Endothelial cell of umbilical vein (primary cell): ENCODE data around the gene PARP8. TPM values are rescaled to one million over a fixed set of nuclear protein-coding genes. Genes with fewer than 3 reads are reported as not detected.

Source experiments
- BruUV-seq: library from RNA; stranded (reverse); fragments of 400-500 nt; replicated peaks from 2 replicates; lab custom pipeline; 2021; lab: Mats Ljungman, UMichigan
- CTCF ChIA-PET: fragments of 300-600, 350-600 bp; sonication (Branson Sonifier 250); formaldehyde crosslinking; loops from one replicate; lab custom pipeline; 2021; ENCODE audit warnings: antibody characterized with exemption, inconsistent platforms; lab: Charles Lee
- POLR2A ChIA-PET: fragments of 300-600, 350-600 bp; sonication (Branson Sonifier 250); formaldehyde crosslinking; loops from one replicate; lab custom pipeline; 2021; ENCODE audit warnings: antibody characterized with exemption, inconsistent platforms; lab: Charles Lee
- DNase-seq: peaks from one replicate; pipeline ENCODE4 v3.0.0-alpha.2; 2011; ENCODE audit warnings: low read depth, low spot score
- FAIRE-seq: peaks from 2 replicates; lab custom pipeline; 2011; peaks lifted over from hg19 to GRCh38; lab: Jason Lieb, UNC
- H2AFZ ChIP-seq: 2 replicates; pipeline ENCODE4 v1.6.0; 2012; ENCODE audit warnings: low read depth, low read length, control low read depth, inconsistent platforms
- H3K27ac ChIP-seq: 2 replicates; pipeline ENCODE4 v1.5.1; 2011; ENCODE audit warnings: low read depth, mild to moderate bottlenecking, control low read depth, low read length, moderate library complexity; ENCODE audit not compliant: insufficient read depth
- H3K27me3 ChIP-seq, 2 experiments: 2 replicates each; pipeline versions ENCODE4 v1.6.0 to v1.6.1; 2011; ENCODE audit warnings: low read length in 2 of 2, mixed read lengths in 1 of 2; ENCODE audit not compliant: control insufficient read depth in 2 of 2, insufficient read depth in 2 of 2
- H3K36me3 ChIP-seq, 2 experiments: 2 replicates in 1 of 2; 3 replicates in 1 of 2; pipeline ENCODE4 v1.5.1; 2011; ENCODE audit warnings: low read length in 2 of 2, mild to moderate bottlenecking in 1 of 2, moderate library complexity in 1 of 2; ENCODE audit not compliant: control insufficient read depth in 2 of 2, insufficient read depth in 2 of 2; ENCODE audit errors: extremely low read depth in 1 of 2
- H3K4me1 ChIP-seq: 3 replicates; pipeline ENCODE4 v1.5.1; 2011; ENCODE audit warnings: mild to moderate bottlenecking, low read length; ENCODE audit not compliant: control insufficient read depth, insufficient read depth; ENCODE audit errors: extremely low read depth
- H3K4me2 ChIP-seq: 2 replicates; pipeline ENCODE4 v1.6.1; 2011; ENCODE audit warnings: low read length, control low read depth, mixed read lengths; ENCODE audit not compliant: insufficient read depth
- H3K4me3 ChIP-seq, 3 experiments: fragments of 200-600 bp in 1 of 3; sonication (generic), shearing (Covaris generic) in 1 of 3; replicated peaks in 1 of 3; 2 replicates each; pipeline ENCODE4 v1.5.1; 2011 to 2016; ENCODE audit warnings: control low read depth in 3 of 3, low read length in 3 of 3, mild to moderate bottlenecking in 2 of 3, inconsistent platforms in 1 of 3, low read depth in 1 of 3, moderate library complexity in 1 of 3; ENCODE audit not compliant: insufficient read depth in 1 of 3
- H3K79me2 ChIP-seq: 2 replicates; pipeline ENCODE4 v1.6.0; 2012; ENCODE audit warnings: low read length, inconsistent platforms; ENCODE audit not compliant: control insufficient read depth, insufficient read depth
- H3K9ac ChIP-seq: replicated peaks from 2 replicates; pipeline ENCODE3; 2011; ENCODE audit warnings: low read length, control low read depth; ENCODE audit not compliant: insufficient read depth; ENCODE audit errors: extremely low read depth
- H3K9me1 ChIP-seq: replicated peaks from 3 replicates; pipeline ENCODE4 v1.6.0; 2011; ENCODE audit warnings: mild to moderate bottlenecking, low read length; ENCODE audit not compliant: control insufficient read depth, insufficient read depth; ENCODE audit errors: extremely low read depth
- H3K9me3 ChIP-seq: replicated peaks from 2 replicates; pipeline ENCODE4 v1.5.1; 2012; ENCODE audit warnings: low read length, inconsistent platforms; ENCODE audit not compliant: control insufficient read depth, insufficient read depth
- H4K20me1 ChIP-seq: replicated peaks from 2 replicates; pipeline ENCODE3; 2011; ENCODE audit warnings: mild to moderate bottlenecking, low read length; ENCODE audit not compliant: control insufficient read depth, insufficient read depth; ENCODE audit errors: extremely low read depth
- EZH2 ChIP-seq: IDR thresholded peaks from 2 replicates; pipeline ENCODE4 v1.6.1; 2012; ENCODE audit warnings: borderline replicate concordance, low read depth, mild to moderate bottlenecking, moderate library complexity, low read length, inconsistent platforms; ENCODE audit not compliant: severe bottlenecking
- FOS ChIP-seq: IDR thresholded peaks from 2 replicates; pipeline ENCODE4 v1.6.1; 2011; ENCODE audit warnings: mild to moderate bottlenecking, low read length, moderate library complexity, borderline replicate concordance; ENCODE audit not compliant: insufficient read depth
- GATA2 ChIP-seq: IDR thresholded peaks from 2 replicates; pipeline ENCODE4 v1.7.0; 2011; ENCODE audit warnings: low read depth, mild to moderate bottlenecking, moderate library complexity, mixed read lengths, low read length; ENCODE audit not compliant: insufficient read length, insufficient read depth
- JUN ChIP-seq: IDR thresholded peaks from 2 replicates; pipeline ENCODE4 v1.6.1; 2011; ENCODE audit warnings: borderline replicate concordance, low read depth; ENCODE audit not compliant: insufficient read length, insufficient read depth
- MYC ChIP-seq: IDR thresholded peaks from one replicate; pipeline ENCODE4 v1.6.1; 2011; ENCODE audit warnings: mild to moderate bottlenecking, low read depth, low read length
- POLR2A ChIP-seq: IDR thresholded peaks from 2 replicates; pipeline ENCODE4 v1.6.1; 2012; ENCODE audit warnings: low read depth, mild to moderate bottlenecking, control low read depth, low read length
- POLR2AphosphoS5 ChIP-seq: IDR thresholded peaks from 2 replicates; pipeline ENCODE4 v1.6.1; 2012; ENCODE audit warnings: low read depth, mild to moderate bottlenecking, control low read depth, low read length, moderate library complexity; ENCODE audit not compliant: insufficient read depth
- dilution Hi-C: fragments of 300-500 bp; cut with MboI; formaldehyde crosslinking; loops from one replicate; pipeline ENCODE4 v1.15.0; 2019; ENCODE audit warnings: low sequenced_read_pairs; ENCODE audit not compliant: extremely low pct_ligation_motif_present
- intact Hi-C: fragments of 100-400 bp; cut with micrococcal nuclease; formaldehyde crosslinking; loops from one replicate; pipeline ENCODE4 v1.10.0; 2022
- polyA plus RNA-seq, 4 experiments: library from polyadenylated mRNA; depleted of rRNA in 3 of 4; stranded (reverse) in 3 of 4; unstranded in 1 of 4; fragments of >200 nt; gene quantifications; 2 replicates each; pipeline versions ENCODE4 v1.2.1 to v1.2.3, GENCODE V29; 2011 to 2012; ENCODE audit warnings: missing spikeins in 1 of 4
- total RNA-seq: library from RNA; stranded (reverse); gene quantifications from 2 replicates; pipeline ENCODE4 v1.2.3, GENCODE V29; 2021
- TF ChIP-seq, protein P1 (sequence below): IDR thresholded peaks from 2 replicates; pipeline ENCODE4 v1.6.1; 2011; ENCODE audit not compliant: insufficient read depth, insufficient read length
- TF ChIP-seq, protein P2 (sequence below), 2 donors: IDR thresholded peaks; 1 replicate in 1 of 2; 2 replicates in 1 of 2; pipeline ENCODE4 v1.5.1; 2011; ENCODE audit warnings: low read length in 2 of 2, mild to moderate bottlenecking in 2 of 2, moderate library complexity in 2 of 2, control low read depth in 1 of 2, inconsistent platforms in 1 of 2, low read depth in 1 of 2; ENCODE audit not compliant: insufficient read depth in 1 of 2; ENCODE audit errors: extremely low read depth in 1 of 2

PARP8 gene
- total and polyA plus RNA-seq, 2 donors (not counting 3 experiments of a cell fraction or from before 2014, with no cell fraction given) = 0.03 to 0.60 TPM

DNA sequence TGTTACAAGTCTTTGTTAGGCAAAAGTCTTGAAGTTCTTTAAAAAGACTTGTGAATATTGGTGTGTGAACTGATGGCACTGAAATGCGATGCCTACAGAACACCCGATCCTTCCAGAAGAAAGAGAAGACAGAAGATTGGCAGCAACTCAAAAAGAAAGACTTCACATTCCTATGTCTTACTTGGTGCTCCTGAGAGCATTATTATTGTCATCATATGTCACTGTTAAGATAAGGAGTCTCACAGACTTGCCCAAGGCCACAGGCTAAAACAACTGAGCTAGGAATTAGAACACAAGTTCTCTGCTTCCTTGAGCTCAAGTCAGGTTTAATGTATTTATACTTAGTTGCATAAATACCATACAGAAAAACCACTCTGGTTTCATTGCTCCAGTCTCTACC lies 198.0 kb downstream of the PARP8 start:
- no peak overlapping the region for H3K9ac ChIP-seq
- FAIRE-seq (no peak), DNase-seq (no peak)
- H3K9me1 ChIP-seq = no peaks in the 10 kb centered on the region
- no peaks in the 10 kb centered on the region for H3K4me1 ChIP-seq
- dilution Hi-C loops = no loop called here
- intact Hi-C loops = no loop called here
- H3K27me3 ChIP-seq = no peaks in the 10 kb centered on the region
- H3K4me2 ChIP-seq = no peak overlapping the region
- H3K27ac ChIP-seq = no peak overlapping the region
- no peak overlapping the region for H2AFZ ChIP-seq
- no peak for TF ChIP-seq GATA2
- TF ChIP-seq JUN = no peak
- no peak for TF ChIP-seq EZH2
- TF ChIP-seq, protein P1, sequence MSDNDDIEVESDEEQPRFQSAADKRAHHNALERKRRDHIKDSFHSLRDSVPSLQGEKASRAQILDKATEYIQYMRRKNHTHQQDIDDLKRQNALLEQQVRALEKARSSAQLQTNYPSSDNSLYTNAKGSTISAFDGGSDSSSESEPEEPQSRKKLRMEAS = no peak
- TF ChIP-seq FOS = no peak
- TF ChIP-seq POLR2A = no peak
- TF ChIP-seq MYC = no peak
- TF ChIP-seq POLR2AphosphoS5 = no peak
- TF ChIP-seq, protein P2, sequence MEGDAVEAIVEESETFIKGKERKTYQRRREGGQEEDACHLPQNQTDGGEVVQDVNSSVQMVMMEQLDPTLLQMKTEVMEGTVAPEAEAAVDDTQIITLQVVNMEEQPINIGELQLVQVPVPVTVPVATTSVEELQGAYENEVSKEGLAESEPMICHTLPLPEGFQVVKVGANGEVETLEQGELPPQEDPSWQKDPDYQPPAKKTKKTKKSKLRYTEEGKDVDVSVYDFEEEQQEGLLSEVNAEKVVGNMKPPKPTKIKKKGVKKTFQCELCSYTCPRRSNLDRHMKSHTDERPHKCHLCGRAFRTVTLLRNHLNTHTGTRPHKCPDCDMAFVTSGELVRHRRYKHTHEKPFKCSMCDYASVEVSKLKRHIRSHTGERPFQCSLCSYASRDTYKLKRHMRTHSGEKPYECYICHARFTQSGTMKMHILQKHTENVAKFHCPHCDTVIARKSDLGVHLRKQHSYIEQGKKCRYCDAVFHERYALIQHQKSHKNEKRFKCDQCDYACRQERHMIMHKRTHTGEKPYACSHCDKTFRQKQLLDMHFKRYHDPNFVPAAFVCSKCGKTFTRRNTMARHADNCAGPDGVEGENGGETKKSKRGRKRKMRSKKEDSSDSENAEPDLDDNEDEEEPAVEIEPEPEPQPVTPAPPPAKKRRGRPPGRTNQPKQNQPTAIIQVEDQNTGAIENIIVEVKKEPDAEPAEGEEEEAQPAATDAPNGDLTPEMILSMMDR (IDR thresholded peaks at IDR 0.05; ENCODE audit: extremely low read depth in 1 of 2, insufficient read depth in 1 of 2, low read depth in 1 of 2, low read length in 2 of 2) = no peak
- no peak overlapping the region for H3K4me3 ChIP-seq
- ChIA-PET CTCF (no interaction called here), POLR2A (no interaction called here)
- BruUV-seq = no TSS peak
- no peaks in the 10 kb centered on the region for H3K36me3 ChIP-seq
- H3K79me2 ChIP-seq = no peaks in the 10 kb centered on the region
- H3K9me3 ChIP-seq = peaks cover 12% of the 10 kb centered on the region
- no peaks in the 10 kb centered on the region for H4K20me1 ChIP-seq
